OCI-LY3 (cell line): Measurements from ENCODE around the gene SORCS3.

ENCODE experiments used
- H2AFZ ChIP-seq: fragments of 200-600, 300-600 bp; shearing (Covaris generic); 2 replicates; pipeline ENCODE4 v1.6.0; 2014; ENCODE audit warnings: antibody characterized with exemption, low read depth, low read length
- H3K27ac ChIP-seq: fragments of 200-600, 300-600 bp; sonication (generic); 2 replicates; pipeline ENCODE4 v1.5.1; 2014; ENCODE audit warnings: mild to moderate bottlenecking, low read length, moderate library complexity, mixed read lengths
- H3K27me3 ChIP-seq: fragments of 200-600, 300-600 bp; sonication (generic); 2 replicates; pipeline ENCODE4 v1.6.1; 2014; ENCODE audit warnings: low read depth, low read length, mixed read lengths
- H3K36me3 ChIP-seq: fragments of 200-600, 300-600 bp; sonication (generic); replicated peaks from 2 replicates; pipeline ENCODE3; 2014; ENCODE audit warnings: low read depth, low read length, mixed read lengths
- H3K4me1 ChIP-seq: fragments of 300-600, 200-600 bp; sonication (generic); 2 replicates; pipeline ENCODE4 v1.6.1; 2014; ENCODE audit warnings: low read length, mixed read lengths
- H3K4me2 ChIP-seq: fragments of 200-600, 300-600 bp; sonication (generic); 2 replicates; pipeline ENCODE4 v1.6.1; 2014; ENCODE audit warnings: low read length, mixed read lengths
- H3K4me3 ChIP-seq: fragments of 300-600, 200-600 bp; sonication (generic); 2 replicates; pipeline ENCODE4 v1.5.1; 2014; ENCODE audit warnings: antibody characterized with exemption, mild to moderate bottlenecking, low read length, moderate library complexity
- H3K79me2 ChIP-seq: fragments of 300-600, 200-600 bp; shearing (Covaris generic); 2 replicates; pipeline ENCODE4 v1.6.1; 2014; ENCODE audit warnings: mild to moderate bottlenecking, low read length, mixed read lengths
- H3K9ac ChIP-seq: fragments of 300-600, 200-600 bp; shearing (Covaris generic); 2 replicates; pipeline ENCODE4 v1.6.0; 2014; ENCODE audit warnings: mild to moderate bottlenecking, low read length, moderate library complexity
- H3K9me3 ChIP-seq: fragments of 200-600, 300-600 bp; shearing (Covaris generic); 2 replicates; pipeline ENCODE4 v1.6.1; 2014; ENCODE audit warnings: low read length, mixed read lengths; ENCODE audit not compliant: insufficient read depth
- H4K20me1 ChIP-seq: fragments of 200-600, 300-600 bp; sonication (generic); 2 replicates; pipeline ENCODE4 v1.6.1; 2016; ENCODE audit warnings: low read length, mixed read lengths; ENCODE audit not compliant: insufficient read depth
- EZH2phosphoT487 ChIP-seq: fragments of 200-600 bp; shearing (Covaris generic); IDR thresholded peaks from 2 replicates; pipeline ENCODE4 v1.6.1; 2018; ENCODE audit warnings: antibody characterized with exemption, mixed run types, low read depth
- TF ChIP-seq, protein P1 (sequence below): fragments of 200-600, 300-600 bp; sonication (generic); IDR thresholded peaks from 2 replicates; pipeline ENCODE4 v1.5.1; 2014; ENCODE audit warnings: antibody characterized with exemption, low read length, low read depth

Gene SORCS3

DNA sequence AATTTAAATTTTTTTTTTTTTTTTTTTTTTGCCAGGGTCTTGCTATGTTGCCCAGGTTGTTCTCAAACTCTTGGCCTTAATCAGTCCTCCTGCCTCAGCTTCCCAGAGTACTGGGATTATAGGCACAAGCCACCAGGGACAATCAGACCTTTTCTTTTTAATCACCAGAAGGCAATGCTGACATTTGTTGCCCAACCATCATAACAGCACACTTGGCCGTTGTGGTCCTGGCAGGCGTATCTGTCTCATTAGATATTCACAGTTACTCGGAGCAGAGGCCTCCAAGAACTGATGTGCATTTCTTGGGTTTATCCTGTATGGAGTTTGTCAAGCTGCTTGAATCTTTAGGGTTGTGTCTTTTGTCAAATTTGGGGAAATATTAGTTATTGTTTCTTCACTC is 100.0 kb downstream of the SORCS3 start:
- no peaks in the 10 kb centered on the region for H3K27me3 ChIP-seq
- TF ChIP-seq, protein P1, sequence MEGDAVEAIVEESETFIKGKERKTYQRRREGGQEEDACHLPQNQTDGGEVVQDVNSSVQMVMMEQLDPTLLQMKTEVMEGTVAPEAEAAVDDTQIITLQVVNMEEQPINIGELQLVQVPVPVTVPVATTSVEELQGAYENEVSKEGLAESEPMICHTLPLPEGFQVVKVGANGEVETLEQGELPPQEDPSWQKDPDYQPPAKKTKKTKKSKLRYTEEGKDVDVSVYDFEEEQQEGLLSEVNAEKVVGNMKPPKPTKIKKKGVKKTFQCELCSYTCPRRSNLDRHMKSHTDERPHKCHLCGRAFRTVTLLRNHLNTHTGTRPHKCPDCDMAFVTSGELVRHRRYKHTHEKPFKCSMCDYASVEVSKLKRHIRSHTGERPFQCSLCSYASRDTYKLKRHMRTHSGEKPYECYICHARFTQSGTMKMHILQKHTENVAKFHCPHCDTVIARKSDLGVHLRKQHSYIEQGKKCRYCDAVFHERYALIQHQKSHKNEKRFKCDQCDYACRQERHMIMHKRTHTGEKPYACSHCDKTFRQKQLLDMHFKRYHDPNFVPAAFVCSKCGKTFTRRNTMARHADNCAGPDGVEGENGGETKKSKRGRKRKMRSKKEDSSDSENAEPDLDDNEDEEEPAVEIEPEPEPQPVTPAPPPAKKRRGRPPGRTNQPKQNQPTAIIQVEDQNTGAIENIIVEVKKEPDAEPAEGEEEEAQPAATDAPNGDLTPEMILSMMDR: no peak
- TF ChIP-seq EZH2phosphoT487: no peak
- H4K20me1 ChIP-seq: no peaks in the 10 kb centered on the region
- no peaks in the 10 kb centered on the region for H3K9me3 ChIP-seq
- H2AFZ ChIP-seq: no peak overlapping the region
- no peak overlapping the region for H3K27ac ChIP-seq
- H3K9ac ChIP-seq: no peak overlapping the region
- H3K36me3 ChIP-seq: no peaks in the 10 kb centered on the region
- no peaks in the 10 kb centered on the region for H3K79me2 ChIP-seq
- H3K4me1 ChIP-seq: no peaks in the 10 kb centered on the region
- H3K4me2 ChIP-seq: no peak overlapping the region
- no peak overlapping the region for H3K4me3 ChIP-seq

- Histone ChIP-seq H3K4me2 (no peak overlapping the region), H3K27me3 (no peaks in the 10 kb centered on the region), H2AFZ (no peak overlapping the region), H3K4me3 (no peak overlapping the region), H3K9ac (no peak overlapping the region), H4K20me1 (no peaks in the 10 kb centered on the region), H3K79me2 (no peaks in the 10 kb centered on the region), H3K36me3 (no peaks in the 10 kb centered on the region), H3K4me1 (no peaks in the 10 kb centered on the region), H3K27ac (no peak overlapping the region), H3K9me3 (no peaks in the 10 kb centered on the region)
- TF ChIP-seq, protein P1: no peak
- no peak for TF ChIP-seq EZH2phosphoT487
Measured at GRCh38 chr10:104744052-104744451, 103.0 kb downstream of the SORCS3 start.

GRCh38 chr10:104750291-104750690 is 109.2 kb downstream of the SORCS3 start:
- no peak overlapping the region for H2AFZ ChIP-seq
- no peak overlapping the region for H3K4me3 ChIP-seq
- no peaks in the 10 kb centered on the region for H4K20me1 ChIP-seq
- no peaks in the 10 kb centered on the region for H3K9me3 ChIP-seq
- no peak overlapping the region for H3K27ac ChIP-seq
- no peaks in the 10 kb centered on the region for H3K27me3 ChIP-seq
- no peaks in the 10 kb centered on the region for H3K4me1 ChIP-seq
- no peak overlapping the region for H3K4me2 ChIP-seq
- no peaks in the 10 kb centered on the region for H3K36me3 ChIP-seq
- no peaks in the 10 kb centered on the region for H3K79me2 ChIP-seq
- H3K9ac ChIP-seq: no peak overlapping the region
- no peak for TF ChIP-seq EZH2phosphoT487
- TF ChIP-seq, protein P1: no peak

- H3K9me3 ChIP-seq: no peaks in the 10 kb centered on the region
- H3K27me3 ChIP-seq: no peaks in the 10 kb centered on the region
- H3K4me2 ChIP-seq: no peak overlapping the region
- no peaks in the 10 kb centered on the region for H3K79me2 ChIP-seq
- no peaks in the 10 kb centered on the region for H4K20me1 ChIP-seq
- H3K27ac ChIP-seq: no peak overlapping the region
- no peak overlapping the region for H2AFZ ChIP-seq
- no peak overlapping the region for H3K4me3 ChIP-seq
- H3K36me3 ChIP-seq: no peaks in the 10 kb centered on the region
- TF ChIP-seq EZH2phosphoT487: no peak
- TF ChIP-seq, protein P1: no peak
- no peaks in the 10 kb centered on the region for H3K4me1 ChIP-seq
- H3K9ac ChIP-seq: no peak overlapping the region
Measured at GRCh38 chr10:104762793-104763192, 121.7 kb downstream of the SORCS3 start.
